K562 (cell line): ENCODE results near the gene P4HTM. TPM values are rescaled to one million over a fixed set of nuclear protein-coding genes. Genes with fewer than 3 reads are reported as not detected.

Experiments
- ARID3A ChIP-seq: IDR thresholded peaks from 2 replicates; pipeline ENCODE4 v1.6.1; 2012; ENCODE audit warnings: low read depth, low read length, improper control_type of control experiment, borderline replicate concordance
- CREB1 ChIP-seq, 2 experiments: sonication (generic) in 1 of 2; formaldehyde crosslinking in 1 of 2; IDR thresholded peaks; 2 replicates each; pipeline versions ENCODE4 v1.6.1 to v1.8.0; 2012 to 2022; ENCODE audit warnings: inconsistent platforms in 1 of 2, mild to moderate bottlenecking in 1 of 2, missing genetic modification reagents in 1 of 2, moderate library complexity in 1 of 2
- NCOA1 ChIP-seq: fragments of 450-650 bp; IDR thresholded peaks from 2 replicates; pipeline ENCODE4 v1.6.1; 2016; ENCODE audit warnings: low read depth
- NFE2 ChIP-seq: IDR thresholded peaks from 2 replicates; pipeline ENCODE4 v1.6.1; 2014; ENCODE audit warnings: antibody characterized with exemption, low read depth
- SRSF7 ChIP-seq: fragments of 200-400 bp; formaldehyde crosslinking; optimal IDR thresholded peaks from 2 replicates; pipeline ENCODE3; 2017; ENCODE audit warnings: mild to moderate bottlenecking, low read depth, low read length
- TFAP4 ChIP-seq: sonication (generic); formaldehyde crosslinking; IDR thresholded peaks from 2 replicates; pipeline ENCODE4 v1.8.0; 2022; ENCODE audit warnings: missing genetic modification reagents, mild to moderate bottlenecking, moderate library complexity, borderline replicate concordance
- UBTF ChIP-seq, 2 experiments: IDR thresholded peaks; 2 replicates each; pipeline ENCODE4 v1.6.1; 2012; ENCODE audit warnings: improper control_type of control experiment in 2 of 2, low read depth in 2 of 2, low read length in 2 of 2, borderline replicate concordance in 1 of 2
- ZFP1 ChIP-seq: fragments of 450-650 bp; formaldehyde crosslinking; IDR thresholded peaks from 2 replicates; pipeline ENCODE4 v1.4.0; 2020; ENCODE audit warnings: mild to moderate bottlenecking, mixed read lengths
- ZNF174 ChIP-seq: fragments of 250-450 bp; sonication (Bioruptor Pico); IDR thresholded peaks from 2 replicates; pipeline ENCODE4 v1.4.0; 2020; ENCODE audit warnings: mild to moderate bottlenecking
- polyA plus RNA-seq, 8 experiments: library from polyadenylated mRNA; depleted of rRNA in 4 of 8; stranded (reverse) in 5 of 8; unstranded in 3 of 8; fragments of >200 nt; fragmentation: Nextera tagmentation in 2 of 8; fragmentation: Illumina TruSeq in 1 of 8; extraction: Ambion mirVana in 2 of 8; extraction: Trizol in 1 of 8; gene quantifications; 2 replicates each; pipeline versions ENCODE4 v1.2.1 to v1.2.3, GENCODE V29; 2011 to 2014; ENCODE audit warnings: inconsistent platforms in 1 of 8, missing spikeins in 1 of 8
- total RNA-seq, 7 experiments: library from RNA; depleted of rRNA in 6 of 7; stranded (reverse); fragments of >200 nt in 6 of 7; fragmentation: Illumina TruSeq in 2 of 7; extraction: Trizol in 2 of 7; gene quantifications; 2 replicates each; pipeline versions ENCODE4 v1.2.1 to v1.2.3, GENCODE V29; 2011 to 2021; ENCODE audit warnings: low replicate concordance in 1 of 7

The P4HTM gene
- total and polyA plus RNA-seq, 9 of the 15 experiments (the other 6 are each of a cell fraction or from before 2014, with no cell fraction given): 0.09 to 0.66 (median 0.25) TPM; not detected in 2

- TF ChIP-seq ARID3A (no peak), UBTF (IDR thresholded peaks at IDR 0.05; ENCODE audit: borderline replicate concordance in 1 of 2, low read depth in 2 of 2, low read length in 2 of 2) (peak; percentile 32 to 52; a peak in 1 of 4 replicates), ZFP1 (no peak), ZNF174 (no peak), NFE2 (peak; percentile 70; the same call in 1 of the 2 replicates), SRSF7 (no peak), CREB1 (IDR thresholded peaks at IDR 0.05) (peak; percentile 87), CREB1 (CRISPR knock-in tag; IDR thresholded peaks at IDR 0.05) (peak; percentile 49; the same call in 1 of the 2 replicates), NCOA1 (no peak), TFAP4 (peak; percentile 58; the same call in 1 of the 2 replicates)
Observed at GRCh38 chr3:48989796-48990635, at the start of gene P4HTM (continued).
